Measurements from ENCODE around the gene PRKD1. TPM values are rescaled to one million over a fixed set of nuclear protein-coding genes. Genes with fewer than 3 reads are reported as not detected.

Gene PRKD1
- total RNA-seq (2022; extraction: Qiagen RNA extraction): 2.6 to 3.1 TPM (median 2.8 TPM) in 5 replicates

GRCh38 chr14:29927376-29928116, at the start of gene PRKD1:
Gene PRKD1, minus strand, starts transcription at chr14:29927847.

Measured in A549 treated with Hydrocortisone at 1 μM for 4 hours (cell line).